HG03045 (cell line): ENCODE data around the gene CCL4L2.
"Not testable (repeated sequence)": the region's sequence is repeated elsewhere in the genome, so short reads cannot be mapped to it uniquely, and the experiment has no call there.

ENCODE experiments used
- ATAC-seq: cut with Tn5 transposase; IDR thresholded peaks from one replicate; pipeline ENCODE4 v1.9.1; 2021; ENCODE audit warnings: mild to moderate bottlenecking, moderate library complexity; ENCODE audit not compliant: unreplicated experiment

Gene CCL4L2

DNA sequence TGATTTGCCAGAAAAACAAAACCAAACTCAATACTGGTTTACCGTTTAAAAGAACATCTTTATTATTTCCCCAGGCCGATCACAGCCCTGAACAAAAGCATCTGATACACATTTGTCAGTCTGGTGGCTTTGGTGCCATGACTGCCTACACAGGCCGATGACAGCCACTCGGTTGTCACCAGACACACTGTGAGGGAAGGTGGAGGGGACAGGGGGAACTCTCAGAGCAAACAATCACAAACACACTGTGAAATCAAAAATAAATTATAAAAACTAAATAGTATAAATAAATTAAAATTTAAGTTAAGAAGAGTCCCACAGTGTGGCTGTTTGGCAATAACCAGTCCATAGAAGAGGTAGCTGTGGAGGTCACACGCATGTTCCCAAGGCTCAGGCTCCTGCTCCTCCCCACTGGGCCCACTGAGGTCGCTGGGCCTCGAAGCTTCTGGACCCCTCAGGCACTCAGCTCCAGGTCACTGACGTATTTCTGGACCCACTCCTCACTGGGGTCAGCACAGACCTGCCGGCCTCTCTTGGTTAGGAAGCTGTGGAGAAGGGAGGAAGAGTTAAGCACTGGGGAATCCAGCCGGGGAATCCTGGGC is 15.9 kb upstream of the CCL4L2 start:
- ATAC-seq = not testable (repeated sequence)

DNA sequence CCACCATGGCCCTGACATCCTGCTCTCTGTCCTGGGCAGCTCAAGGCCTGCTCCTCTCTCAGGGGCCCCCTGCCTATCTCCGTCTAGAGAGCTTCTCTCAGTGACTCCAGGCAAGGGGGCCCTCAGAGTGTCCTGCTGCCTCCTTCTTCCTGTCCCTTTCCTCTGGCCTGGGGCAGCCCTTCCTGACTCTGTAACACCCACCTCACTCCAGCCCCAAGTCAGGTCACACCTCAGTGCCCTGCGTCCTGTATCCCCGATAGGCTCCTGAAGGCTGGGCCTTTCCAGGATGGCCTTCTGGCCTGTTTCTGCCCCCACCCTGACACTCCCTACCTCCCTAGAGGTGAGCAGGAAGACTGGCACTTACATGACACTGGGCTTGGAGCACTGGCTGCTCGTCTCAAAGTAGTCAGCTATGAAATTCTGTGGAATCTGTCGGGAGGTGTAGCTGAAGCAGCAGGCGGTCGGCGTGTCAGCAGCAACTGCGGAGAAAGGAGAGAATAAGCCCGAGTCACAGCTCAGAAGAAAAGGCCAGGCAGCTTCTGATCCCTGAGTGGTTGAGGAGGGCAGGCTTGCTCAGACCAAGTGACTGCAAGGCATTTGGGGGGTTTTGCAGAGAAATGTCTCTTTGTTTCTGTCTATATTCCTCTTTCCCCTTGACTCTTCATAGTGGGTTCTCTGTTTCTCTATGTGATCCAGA is 15.3 kb upstream of the CCL4L2 start:
- ATAC-seq = no peak

DNA sequence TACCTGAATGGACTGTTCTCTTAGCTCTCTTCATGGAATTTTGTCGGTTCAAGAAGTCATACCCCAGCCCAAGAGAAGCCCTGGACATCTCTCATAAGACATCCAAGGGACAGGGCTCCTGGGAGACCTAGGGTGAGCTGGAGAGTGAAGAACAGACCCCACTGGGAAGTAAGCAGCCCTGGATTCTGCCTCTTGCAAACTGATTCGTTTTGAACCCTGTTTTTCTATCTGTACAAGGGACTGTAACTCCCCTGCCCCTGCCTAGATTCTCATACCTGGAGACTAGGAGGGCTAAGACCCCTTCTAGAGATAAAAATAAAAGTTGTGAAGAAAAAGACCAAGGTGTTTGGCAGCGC is 14.8 kb upstream of the CCL4L2 start:
- ATAC-seq = no peak

DNA sequence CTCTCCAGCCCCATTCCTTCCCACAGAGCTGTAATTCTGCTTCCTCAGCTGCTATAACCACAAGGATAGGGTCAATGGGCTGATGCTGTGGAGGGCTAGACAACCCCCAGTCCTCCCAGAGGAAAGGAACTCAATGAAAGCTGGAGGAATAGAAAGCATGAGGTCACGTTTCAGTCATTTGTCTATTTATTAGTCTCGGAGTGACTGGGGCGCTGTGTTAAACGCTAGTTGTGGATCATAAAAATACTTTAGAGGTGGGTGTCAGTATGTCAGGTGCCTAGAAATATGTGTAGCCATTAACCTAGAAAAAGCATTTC is 13.5 kb upstream of the CCL4L2 start:
- ATAC-seq = no peak

DNA sequence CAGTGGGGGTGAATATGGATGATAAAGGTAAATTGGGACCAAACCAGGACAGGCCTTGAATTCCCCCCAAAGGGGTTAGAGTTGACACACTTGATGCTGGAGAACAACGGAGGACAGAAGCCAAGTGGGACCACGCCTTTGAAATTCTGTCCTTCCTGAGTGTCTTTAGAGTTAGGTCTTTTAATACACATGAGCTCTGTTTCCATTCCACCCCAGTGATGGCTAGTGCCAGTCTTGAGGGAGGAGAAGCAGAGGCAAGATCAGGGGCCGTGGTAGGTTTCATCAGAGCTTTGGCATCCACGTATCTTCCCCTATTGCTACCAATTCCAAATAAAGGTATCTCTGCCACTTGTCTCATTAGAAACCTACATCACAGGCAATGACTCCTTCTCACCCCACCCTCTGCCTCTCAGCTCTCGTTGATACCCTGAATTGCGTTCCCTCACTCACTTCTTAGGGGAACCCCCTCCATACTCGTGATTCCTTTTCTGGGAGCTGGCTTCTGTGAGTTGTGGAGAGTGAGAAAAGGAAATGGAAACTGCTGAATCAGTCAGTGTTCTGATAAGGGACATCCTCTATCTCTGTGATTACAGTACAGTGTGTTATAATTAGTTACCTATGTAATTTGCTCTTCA is 11.9 kb upstream of the CCL4L2 start:
- no peak for ATAC-seq

DNA sequence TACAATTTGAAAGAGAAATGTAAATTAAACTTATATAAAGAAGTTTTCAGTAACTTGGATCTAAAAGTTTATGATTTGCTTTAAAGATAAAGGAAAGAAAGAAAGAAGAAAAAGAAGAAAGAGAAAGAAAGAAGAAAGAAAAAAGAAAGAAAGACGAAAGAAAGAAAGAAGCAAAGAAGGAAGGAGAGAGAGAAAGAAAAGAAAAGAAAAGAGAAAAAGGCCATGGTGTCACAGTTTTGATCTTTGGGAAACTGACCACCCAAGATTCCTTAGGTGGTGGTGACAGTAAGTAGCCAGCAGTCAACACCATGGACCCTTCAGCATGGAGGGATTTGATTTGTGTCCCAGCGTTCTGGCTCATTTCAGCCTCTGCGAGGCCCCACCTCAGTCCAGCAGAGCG is 9.8 kb upstream of the CCL4L2 start:
- ATAC-seq = not testable (repeated sequence)

DNA sequence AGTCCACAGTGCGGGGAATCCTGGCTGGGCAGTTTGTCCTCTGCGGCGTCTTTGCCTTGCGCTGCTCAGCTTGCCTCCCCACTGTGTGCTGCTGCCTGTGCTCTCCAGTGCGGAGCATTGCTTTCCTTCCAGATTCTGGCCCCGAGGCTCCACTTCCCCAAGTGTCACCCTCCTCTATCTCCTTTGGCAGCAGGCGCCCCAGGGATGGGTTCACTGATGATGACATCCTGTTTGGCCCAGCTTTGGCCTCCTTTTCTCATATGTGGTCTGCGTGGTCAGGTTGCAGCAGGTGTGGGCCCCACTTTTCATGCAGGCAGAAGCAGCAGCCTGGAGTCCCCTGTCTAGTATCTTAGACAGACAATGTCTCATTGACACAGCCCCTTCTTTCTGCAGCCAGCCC is 9.4 kb upstream of the CCL4L2 start:
- not testable (repeated sequence) for ATAC-seq

DNA sequence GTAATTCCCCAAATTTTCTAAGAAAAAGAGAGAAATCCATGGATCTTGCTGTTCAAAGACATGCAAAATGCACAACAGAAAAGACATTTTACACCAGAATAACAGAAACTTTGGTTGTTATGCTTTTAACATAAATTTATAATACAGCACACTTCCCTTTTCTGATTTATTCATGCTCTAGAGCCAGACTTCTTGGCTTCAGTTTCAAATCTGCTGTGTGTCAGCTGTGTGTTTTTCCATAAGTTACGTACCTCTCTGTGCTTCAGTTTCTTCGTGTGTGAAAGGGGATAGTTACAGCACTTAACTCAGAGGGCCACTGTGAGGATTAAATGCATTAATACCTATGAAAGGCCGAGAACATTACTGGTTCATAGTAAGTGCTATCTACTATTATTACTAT is 7.5 kb upstream of the CCL4L2 start:
- no peak for ATAC-seq

DNA sequence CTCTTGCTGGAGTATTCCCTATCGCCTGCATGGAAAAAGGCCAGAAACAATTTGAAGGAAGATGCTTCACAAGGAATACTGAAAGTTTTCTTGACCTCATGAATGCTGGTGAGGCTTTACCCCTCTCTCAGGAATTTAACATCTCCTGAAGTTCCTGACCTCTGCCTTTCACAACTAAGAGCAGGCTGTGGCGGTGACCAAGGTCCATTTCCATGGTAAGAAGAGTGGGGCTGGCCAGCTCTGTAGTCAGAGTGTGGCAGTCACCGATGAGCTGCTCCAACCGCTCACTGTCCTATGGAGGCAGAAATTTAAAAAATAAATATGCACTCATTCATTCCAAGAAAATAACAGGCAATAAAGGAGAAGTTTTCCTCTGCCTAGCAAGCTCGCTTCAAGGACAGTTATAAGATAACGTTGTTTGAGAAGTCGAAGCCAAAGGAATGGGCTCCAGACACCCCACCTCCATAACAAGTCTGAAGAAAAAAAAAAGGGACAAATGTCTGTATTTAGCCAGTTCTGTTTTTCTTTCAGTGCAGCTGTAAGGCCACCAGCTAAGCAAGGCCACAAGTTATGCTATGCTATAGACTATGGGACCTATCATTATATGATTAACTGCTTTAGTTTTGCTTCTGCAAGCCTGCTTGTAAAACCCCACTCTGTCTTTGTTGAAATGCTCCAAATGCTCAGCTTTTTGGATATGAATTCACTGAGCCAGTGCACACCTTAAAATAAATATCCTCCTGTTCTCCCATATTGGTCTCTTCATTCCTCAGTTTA is 6.0 kb upstream of the CCL4L2 start:
- no peak for ATAC-seq

DNA sequence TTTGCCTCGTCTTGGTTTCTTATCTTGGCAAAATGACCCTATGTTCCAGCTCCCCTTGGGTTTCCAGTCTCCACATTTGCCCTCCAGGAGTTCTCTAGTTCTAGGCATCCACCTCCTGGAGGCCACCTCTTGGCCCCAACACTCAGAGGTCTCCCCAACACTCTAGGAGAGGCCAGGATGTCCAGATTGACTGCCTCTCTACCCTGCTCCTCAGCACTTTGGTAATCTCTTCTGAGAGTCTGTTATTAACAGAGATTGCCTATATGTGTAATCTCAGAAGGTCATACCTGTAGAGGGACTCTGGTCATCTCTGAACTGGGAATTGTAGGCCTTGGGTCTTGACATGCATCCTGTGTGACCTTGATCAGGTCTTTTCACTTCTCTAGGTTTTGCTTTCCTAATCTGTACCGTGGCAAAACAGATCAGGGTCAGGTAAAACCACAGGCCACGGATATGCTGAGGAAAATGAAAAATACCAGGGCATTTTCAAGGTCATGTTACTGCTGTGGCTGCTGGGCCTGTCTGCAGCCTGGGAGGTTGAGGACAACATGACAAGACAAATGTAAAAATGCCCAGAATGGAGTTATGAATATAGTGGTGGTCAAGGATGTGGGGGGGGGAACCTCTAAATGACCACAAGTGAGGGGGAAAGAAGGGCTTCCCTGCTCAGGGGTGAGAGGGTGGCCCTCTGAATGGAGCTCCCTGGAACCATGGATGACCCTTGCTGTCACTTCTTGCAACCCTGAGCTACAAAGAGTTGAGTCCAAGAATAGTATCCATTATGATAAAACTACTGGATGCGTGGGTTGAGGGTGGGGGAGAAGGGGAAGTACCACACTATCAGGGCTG is 5.0 kb upstream of the CCL4L2 start:
- no peak for ATAC-seq

DNA sequence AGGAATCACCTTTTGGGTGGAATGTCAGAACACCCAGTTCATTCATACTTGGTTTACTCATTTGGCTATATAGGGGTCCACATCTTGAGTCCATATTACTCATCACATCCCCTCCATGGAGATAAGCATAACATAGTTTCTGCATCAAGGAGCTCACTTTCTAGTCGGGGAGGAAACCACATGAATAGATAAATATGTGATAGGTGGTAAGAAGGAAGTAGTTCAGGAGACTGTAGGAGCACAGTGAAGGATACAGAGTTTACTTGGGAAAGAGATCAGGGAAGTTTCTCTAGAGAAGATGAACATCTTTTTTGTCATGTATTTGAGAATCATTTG is 4.4 kb upstream of the CCL4L2 start:
- ATAC-seq = not testable (repeated sequence)

DNA sequence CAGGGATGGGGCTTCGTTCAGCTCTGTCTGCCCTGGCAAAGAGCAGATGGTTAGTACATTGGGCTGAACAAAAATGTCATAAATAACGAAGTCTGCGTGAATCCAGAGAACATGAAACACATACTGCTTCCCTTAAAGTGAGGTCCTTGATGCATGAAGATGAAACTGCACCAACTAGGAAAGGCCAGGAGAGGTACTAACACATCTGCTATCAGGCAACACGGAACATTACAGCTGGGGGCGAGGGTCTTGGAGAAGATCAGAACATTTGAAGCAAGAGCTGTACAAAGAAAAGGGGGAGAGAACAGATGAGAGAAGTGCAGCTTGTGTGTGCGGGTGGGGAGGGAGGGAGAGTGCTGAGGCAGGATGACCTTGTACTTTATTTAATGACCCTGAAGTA is 3.5 kb upstream of the CCL4L2 start:
- not testable (repeated sequence) for ATAC-seq

DNA sequence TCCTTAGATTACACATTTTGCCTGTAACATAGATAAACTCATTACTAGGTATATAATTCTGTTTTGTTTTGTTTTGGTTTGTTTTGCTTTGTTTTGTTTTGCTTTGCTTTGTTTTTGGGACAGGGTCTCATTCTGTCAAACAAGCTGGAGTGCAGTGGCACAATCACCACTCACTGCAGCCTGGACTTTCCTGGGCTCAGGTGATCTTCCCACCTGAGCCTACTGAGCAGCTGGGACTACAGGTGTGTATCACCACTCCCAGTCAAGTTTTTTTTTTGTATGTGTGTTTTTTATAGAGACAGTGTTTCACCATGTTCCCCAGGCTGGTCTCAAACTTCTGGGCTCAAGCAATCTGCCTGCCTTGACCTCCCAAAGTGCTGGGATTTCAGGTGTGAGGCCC is 1.3 kb upstream of the CCL4L2 start:
- no peak for ATAC-seq

DNA sequence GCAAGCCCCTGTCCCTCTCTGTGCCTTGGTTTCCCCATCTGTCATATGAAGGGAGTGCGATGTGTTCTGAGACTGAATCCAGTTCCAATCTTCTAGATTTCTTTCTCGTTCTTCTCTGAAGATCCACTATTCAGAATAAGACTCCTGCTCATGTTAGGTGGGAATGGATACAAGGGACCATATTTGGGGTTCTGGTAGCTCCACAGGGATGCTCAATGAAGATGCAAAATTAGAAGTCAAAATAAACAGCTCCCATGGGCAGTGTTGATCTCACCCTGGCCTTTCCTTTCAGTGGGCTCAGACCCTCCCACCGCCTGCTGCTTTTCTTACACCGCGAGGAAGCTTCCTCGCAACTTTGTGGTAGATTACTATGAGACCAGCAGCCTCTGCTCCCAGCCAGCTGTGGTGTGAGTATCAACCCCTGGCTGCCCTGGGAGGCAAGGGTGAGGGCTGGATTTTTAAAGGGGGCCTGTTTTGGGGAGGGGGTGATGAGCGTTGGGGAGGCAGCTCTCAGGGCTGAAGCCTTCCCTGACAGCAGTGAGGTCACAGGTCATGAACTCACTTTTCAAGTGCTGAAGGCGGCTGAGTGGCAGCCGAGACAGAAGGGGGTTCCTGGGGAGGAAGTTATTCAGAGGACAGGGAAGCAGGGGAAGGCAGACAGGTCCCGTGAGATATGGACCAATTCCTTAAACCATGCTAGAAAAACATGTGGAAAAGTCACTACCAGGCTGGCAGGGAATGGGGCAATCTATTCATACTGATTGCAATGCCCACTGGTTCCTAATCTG is 815 bp downstream of the CCL4L2 start:
- not testable (repeated sequence) for ATAC-seq

DNA sequence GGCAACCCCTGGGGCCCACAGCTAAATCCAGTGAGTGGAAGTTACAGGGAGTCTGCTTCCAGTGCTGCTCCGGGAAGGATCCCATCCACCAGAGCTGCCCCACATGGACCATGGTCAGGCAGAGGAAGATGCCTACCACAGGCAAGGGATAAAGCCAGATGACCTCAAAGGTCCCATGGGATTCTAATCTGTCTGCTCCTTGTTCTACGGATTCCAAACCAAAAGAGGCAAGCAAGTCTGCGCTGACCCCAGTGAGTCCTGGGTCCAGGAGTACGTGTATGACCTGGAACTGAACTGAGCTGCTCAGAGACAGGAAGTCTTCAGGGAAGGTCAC is 1.4 kb downstream of the CCL4L2 start:
- ATAC-seq = no peak

DNA sequence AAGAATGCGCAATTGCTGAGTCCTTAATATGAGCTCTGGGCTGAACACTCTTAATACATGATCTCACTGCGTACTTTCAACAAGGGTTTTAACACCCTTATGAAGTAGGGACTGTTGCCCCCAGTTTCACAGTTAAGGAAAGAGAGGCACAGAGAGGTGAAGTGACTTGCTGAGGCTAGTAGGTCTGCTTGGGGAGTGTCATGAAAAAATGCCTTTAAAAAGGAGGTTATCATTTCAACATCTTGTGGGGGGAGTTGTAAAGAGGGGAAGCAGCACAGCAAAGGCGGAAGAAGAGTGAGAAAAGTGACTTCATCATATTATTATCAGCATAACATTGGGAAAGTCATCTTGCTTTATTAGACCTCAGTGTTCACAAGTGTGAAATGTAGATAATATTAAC is 2.1 kb downstream of the CCL4L2 start:
- no peak for ATAC-seq

DNA sequence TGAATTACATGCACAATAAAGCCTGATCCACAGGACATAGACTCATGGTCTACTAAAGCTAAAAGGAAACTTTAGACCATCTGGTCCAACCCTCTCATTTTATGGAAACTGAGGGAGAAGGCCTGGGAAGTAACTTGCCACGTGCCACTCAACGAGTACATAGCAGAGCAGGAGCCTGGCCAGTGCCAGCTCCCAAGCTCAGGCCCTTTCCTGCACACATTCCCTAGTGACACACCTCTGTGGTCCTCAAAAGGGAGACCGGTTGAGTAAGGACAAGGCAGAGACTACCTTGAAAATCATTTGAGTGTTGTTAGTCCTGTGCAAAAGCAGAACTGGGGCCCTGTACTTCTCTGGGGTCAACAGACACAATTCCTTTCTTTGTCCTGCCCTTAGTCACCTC is 2.8 kb downstream of the CCL4L2 start:
- no peak for ATAC-seq

DNA sequence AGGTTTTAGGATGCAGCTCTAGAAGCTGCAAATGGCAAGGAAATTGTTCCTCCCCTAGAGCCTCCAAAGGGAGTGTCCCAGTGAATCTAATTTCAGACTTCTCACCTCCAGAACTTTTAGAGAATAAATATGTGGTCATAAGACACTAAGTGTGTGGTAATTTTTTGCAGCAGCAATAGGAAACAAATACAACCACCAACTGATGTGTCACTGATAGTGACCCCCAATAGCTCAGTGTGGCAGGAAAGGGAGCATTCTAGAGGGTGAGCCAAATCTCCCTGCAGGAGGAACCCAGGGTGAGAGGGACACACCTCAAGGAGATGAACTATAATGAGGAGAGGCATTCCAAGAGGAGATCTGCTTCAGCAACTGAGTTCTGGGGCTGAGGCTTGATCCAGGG is 4.1 kb downstream of the CCL4L2 start:
- ATAC-seq = no peak

DNA sequence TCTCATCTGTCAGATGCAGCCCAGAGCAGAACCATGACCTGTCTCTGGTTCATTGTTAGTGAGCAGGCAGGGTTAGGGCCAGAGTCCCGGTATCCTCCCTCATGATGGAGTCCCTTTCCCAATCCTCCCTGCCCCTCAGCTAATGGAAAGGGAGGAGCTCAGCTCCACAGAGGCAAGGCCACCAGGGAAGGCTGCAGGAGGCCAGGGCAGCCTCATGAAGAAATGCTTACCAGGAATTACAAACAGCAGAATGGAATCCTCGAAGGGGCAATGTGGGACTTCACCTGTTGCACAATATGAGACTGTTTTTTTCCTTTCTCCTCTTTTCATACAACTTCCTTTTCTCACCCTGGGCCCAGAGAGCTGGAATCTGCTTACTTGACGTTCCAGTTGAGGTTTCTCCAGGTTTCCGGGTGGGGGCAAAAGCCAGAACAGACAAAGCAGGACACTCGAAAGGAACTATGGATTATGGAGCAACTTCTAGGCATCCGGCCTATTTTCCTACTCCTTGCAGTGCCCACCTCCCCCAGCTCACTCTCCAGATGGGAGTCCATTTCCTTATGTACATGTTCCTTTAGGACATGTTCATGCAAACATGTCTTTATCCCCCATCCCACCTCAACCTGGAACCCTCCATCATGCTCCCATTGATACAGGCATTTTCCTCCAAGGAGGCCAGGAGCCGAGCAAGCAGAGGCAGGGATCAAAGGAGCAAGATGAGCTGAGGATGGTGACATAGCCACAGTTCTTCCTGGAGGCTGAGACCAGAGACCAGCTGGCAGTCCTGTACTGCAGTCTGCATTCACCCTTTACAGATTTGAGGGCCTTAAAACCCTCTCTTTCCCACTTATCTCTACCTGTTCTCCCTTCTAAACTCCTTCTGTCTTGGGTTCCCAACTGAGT is 4.8 kb downstream of the CCL4L2 start:
- ATAC-seq = not testable (repeated sequence)
